CD4-positive, alpha-beta T cell treated with Interleukin-15 for 4 hours (primary cell): ENCODE measurements around the gene VWA5A.
"Not testable (repeated sequence)": the region's sequence is repeated elsewhere in the genome, so short reads cannot be mapped to it uniquely, and the experiment has no call there.

ENCODE experiments used
- DNase-seq: peaks from one replicate; pipeline ENCODE4 v3.0.0-alpha.2; 2020; ENCODE audit warnings: low spot score

The VWA5A gene

GRCh38 chr11:124170315-124170714 is 55.1 kb downstream of the VWA5A start:
- not testable (repeated sequence) for DNase-seq

GRCh38 chr11:124170801-124171586 is 55.7 kb downstream of the VWA5A start:
- no peak for DNase-seq

- DNase-seq, result no peak
These were observed 56.9 kb downstream of the VWA5A start for GRCh38 chr11:124172101-124172500.

GRCh38 chr11:124172599-124172998 is 57.3 kb downstream of the VWA5A start:
- DNase-seq, result no peak

GRCh38 chr11:124174001-124174583 is 58.8 kb downstream of the VWA5A start:
- no peak for DNase-seq

- no peak for DNase-seq
These were observed 61.9 kb downstream of the VWA5A start for GRCh38 chr11:124176925-124177715.

GRCh38 chr11:124179310-124179709 is 64.1 kb downstream of the VWA5A start:
- no peak for DNase-seq

GRCh38 chr11:124183068-124183467 is 67.8 kb downstream of the VWA5A start, which contains the start of gene OR10D3:
Gene OR10D3 (plus strand): TSS chr11:124183345. CDS start chr11:124185270, 1,925 bp downstream.
- no peak for DNase-seq

- no peak for DNase-seq
These were observed 75.3 kb downstream of the VWA5A start for GRCh38 chr11:124190298-124191139.

GRCh38 chr11:124193221-124194010 is 78.2 kb downstream of the VWA5A start:
- no peak for DNase-seq

- no peak for DNase-seq
These were observed 79.3 kb downstream of the VWA5A start for GRCh38 chr11:124194293-124195188.

GRCh38 chr11:124195189-124195734 is 80.0 kb downstream of the VWA5A start:
- peak; percentile 37 for DNase-seq
